H1 (cell line): ENCODE measurements around the gene TECTB. TPM values are rescaled to one million over a fixed set of nuclear protein-coding genes. Genes with fewer than 3 reads are reported as not detected.

Source experiments
- BCL11A ChIP-seq, 2 experiments: IDR thresholded peaks; one replicate each; pipeline ENCODE4 v1.6.1; 2011; ENCODE audit warnings: low read depth in 2 of 2, low read length in 2 of 2, mild to moderate bottlenecking in 2 of 2
- CBX8 ChIP-seq: fragments of 300-800, 300-1000 bp; sonication (generic); IDR thresholded peaks from 2 replicates; pipeline ENCODE4 v1.7.1; 2016; ENCODE audit warnings: low read depth, low read length, borderline replicate concordance
- CHD2 ChIP-seq: IDR thresholded peaks from 2 replicates; pipeline ENCODE4 v1.6.1; 2012; ENCODE audit warnings: low read length, improper control_type of control experiment
- CHD7 ChIP-seq: fragments of 300-600 bp; sonication (generic); IDR thresholded peaks from 2 replicates; pipeline ENCODE4 v1.7.1; 2012; ENCODE audit warnings: low read length, moderate library complexity, mild to moderate bottlenecking, inconsistent platforms; ENCODE audit not compliant: insufficient replicate concordance
- HDAC6 ChIP-seq: IDR thresholded peaks from one replicate; pipeline ENCODE4 v1.7.1; 2012; ENCODE audit warnings: low read depth, mild to moderate bottlenecking, inconsistent platforms, low read length, moderate library complexity
- KDM4A ChIP-seq: IDR thresholded peaks from one replicate; pipeline ENCODE4 v1.7.1; 2012; ENCODE audit warnings: low read depth, mild to moderate bottlenecking, moderate library complexity, low read length, inconsistent platforms; ENCODE audit not compliant: severe bottlenecking
- MAFK ChIP-seq: IDR thresholded peaks from 2 replicates; pipeline ENCODE4 v1.6.1; 2012; ENCODE audit warnings: low read depth, mild to moderate bottlenecking, improper control_type of control experiment, low read length
- POLR2A ChIP-seq, 2 experiments: IDR thresholded peaks; 1 replicate in 1 of 2; 2 replicates in 1 of 2; pipeline ENCODE4 v1.6.1; 2011; ENCODE audit warnings: low read depth in 2 of 2, low read length in 2 of 2, mild to moderate bottlenecking in 2 of 2; ENCODE audit errors: control extremely low read depth in 1 of 2
- SIRT6 ChIP-seq: IDR thresholded peaks from one replicate; pipeline ENCODE4 v1.7.1; 2012; ENCODE audit warnings: low read length, inconsistent platforms
- ZNF274 ChIP-seq: IDR thresholded peaks from 2 replicates; pipeline ENCODE4 v1.7.0; 2012; ENCODE audit warnings: low read length, borderline replicate concordance; ENCODE audit errors: extremely low read depth
- polyA plus RNA-seq, 7 experiments: library from polyadenylated mRNA; depleted of rRNA in 3 of 7; stranded (reverse) in 5 of 7; unstranded in 2 of 7; fragments of >200 nt in 5 of 7; fragments of 200-250 nt in 2 of 7; gene quantifications; 1 replicate in 5 of 7; 2 replicates in 1 of 7; 4 replicates in 1 of 7; pipeline versions ENCODE4 v1.2.1 to v1.2.3, GENCODE V29; 2011 to 2013; ENCODE audit warnings: missing spikeins in 2 of 7, mixed read lengths in 2 of 7
- total RNA-seq: library from RNA; stranded (reverse); fragmentation: NEBNext Ultra II Directional; extraction: Animal tissue kit (Norgen Biotek cat#: 25700); gene quantifications from 2 replicates; pipeline ENCODE4 v1.2.1, GENCODE V29; 2021

The TECTB gene
- total and polyA plus RNA-seq, 2 of the 8 experiments (the other 6 are each of a cell fraction or from before 2014, with no cell fraction given): not detected

- TF ChIP-seq CHD7 (no peak), CHD2 (no peak), MAFK (no peak), BCL11A (IDR thresholded peaks at IDR 0.05; ENCODE audit: low read depth in 2 of 2, low read length in 2 of 2) (no peak), POLR2A (IDR thresholded peaks at IDR 0.05; ENCODE audit: control extremely low read depth in 1 of 2, low read depth in 2 of 2, low read length in 2 of 2) (no peak), SIRT6 (no peak), ZNF274 (no peak), KDM4A (no peak), HDAC6 (no peak), CBX8 (no peak)
Observed at GRCh38 chr10:112332509-112333228, 49.5 kb downstream of the TECTB start (continued).
